Measurements from ENCODE around the gene STK24.
A peak's percentile ranks its signal among the peaks of the same experiment; 100 is the strongest.
"Not testable (repeated sequence)": the region's sequence is repeated elsewhere in the genome, so short reads cannot be mapped to it uniquely, and the experiment has no call there.

The STK24 gene

DNA sequence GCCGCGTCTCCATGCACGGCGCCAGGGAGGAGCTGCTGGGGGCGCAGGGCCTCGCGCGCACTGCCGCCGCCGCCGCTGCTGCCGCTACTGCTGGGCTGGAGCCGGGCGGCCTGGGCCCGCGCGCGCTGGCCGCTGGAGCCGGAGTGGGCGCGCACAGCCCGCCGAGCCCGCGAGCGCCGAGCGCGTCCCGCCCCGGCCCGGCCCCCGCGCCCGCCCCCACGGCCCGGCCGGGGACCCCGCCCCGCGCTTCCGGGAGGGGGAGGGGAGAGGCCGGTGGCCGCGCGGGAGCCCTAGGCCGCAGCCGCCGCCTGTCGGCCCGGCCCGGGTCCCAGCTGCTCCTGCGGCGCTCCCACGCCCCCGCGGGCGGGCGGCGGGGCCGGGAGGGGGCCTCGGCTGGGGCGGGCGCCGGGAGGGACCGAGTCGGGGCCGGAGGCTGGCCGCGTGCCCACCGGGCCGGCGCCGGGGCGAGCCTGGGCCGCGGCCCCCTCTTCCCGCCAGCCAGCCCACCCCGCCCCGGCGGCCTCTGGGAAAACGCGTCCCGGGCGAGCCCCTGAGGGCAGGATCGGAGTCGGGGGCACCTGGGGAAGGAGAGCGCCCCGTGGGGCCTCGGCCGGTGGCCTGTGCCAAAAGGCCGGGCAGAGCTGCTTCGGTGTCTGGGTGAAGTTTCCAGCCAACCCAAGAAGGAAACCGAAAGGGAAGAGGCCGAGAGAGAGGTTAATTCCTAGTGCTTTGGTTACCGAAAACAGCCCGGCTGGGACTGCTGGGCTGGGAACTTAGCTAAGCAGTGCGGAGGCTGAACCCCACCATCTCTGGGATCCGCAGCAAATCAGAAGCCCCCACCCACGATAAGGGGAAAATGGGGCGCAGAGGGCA is at the start of gene STK24:
TSS of gene STK24 (minus strand) at position 145 of the 873 bp plus-strand sequence. CDS start 321 bp downstream, outside the sequence.
- peak; percentile 60 for DNase-seq (ENCODE audit: low spot score)

DNA sequence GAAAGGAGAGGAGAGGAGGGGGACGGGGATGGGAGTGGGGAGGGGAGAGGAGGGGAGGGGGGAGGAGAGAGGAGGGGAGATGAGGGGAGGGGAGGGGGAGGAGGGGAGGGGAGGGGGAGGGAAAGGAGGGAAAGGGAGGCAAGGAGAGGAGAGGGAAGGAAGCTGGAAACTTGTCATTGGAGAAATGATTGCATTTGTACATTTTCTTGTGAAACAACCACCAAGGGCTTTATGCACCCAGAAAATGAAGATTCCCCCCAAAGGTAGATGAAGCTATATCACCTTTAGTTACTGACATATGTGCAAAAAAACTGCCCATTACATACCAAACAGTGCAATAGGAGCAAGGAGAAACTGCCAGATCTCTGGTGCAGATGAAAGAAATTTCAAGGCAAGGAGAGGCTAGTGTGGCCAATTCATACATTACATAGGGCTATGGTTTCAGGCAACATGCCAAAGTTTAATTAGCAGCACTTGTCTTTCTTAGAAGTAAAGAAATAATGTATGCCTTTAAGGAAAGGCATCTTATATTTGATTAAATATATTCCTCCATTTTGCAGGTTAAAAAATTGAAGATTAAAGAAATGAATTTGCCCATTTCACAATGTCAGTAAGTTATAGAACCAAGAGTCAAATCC is 49.5 kb upstream of the STK24 start:
- no peak for DNase-seq (ENCODE audit: low spot score)

DNA sequence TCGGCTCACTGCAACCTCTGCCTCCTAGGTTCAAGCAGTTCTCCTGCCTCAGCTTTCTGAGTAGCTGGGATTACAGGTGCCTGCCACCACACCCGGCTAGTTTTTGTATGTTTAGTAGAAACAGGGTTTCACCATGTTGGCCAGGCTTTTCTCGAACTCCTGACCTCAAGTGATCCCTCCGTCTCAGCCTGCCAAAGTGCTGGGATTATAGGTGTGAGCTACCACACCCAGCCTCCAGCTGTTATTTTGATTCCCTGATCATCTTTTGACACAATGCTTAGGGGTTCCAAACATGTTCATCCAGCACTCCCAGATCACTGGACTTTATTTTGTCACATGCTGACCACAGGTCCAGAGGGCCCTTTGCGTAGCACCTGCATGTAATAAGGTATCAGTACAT is 47.7 kb upstream of the STK24 start:
- DNase-seq (ENCODE audit: low spot score), result not testable (repeated sequence)

GRCh38 chr13:98622931-98623331 is 46.0 kb upstream of the STK24 start:
- DNase-seq (ENCODE audit: low spot score), result no peak

DNA sequence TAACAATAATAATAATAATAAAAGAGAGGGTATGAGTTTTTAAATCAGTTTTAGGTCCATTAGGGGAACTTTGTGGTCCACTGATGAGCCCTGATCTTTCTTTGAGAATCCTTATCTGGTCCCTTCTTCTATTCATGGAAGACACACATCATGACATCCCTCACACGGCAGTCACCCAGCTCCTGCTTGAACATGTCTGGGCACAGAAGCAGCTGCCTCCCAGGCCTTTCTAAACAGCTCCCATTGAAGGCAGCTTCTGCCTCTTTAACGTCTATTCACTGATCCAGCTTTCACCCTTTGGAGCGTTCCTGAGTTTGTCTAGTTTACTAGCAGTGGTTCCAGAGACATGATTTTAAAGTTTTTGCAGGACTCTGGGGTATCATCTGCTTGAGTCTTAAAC is 42.6 kb upstream of the STK24 start:
- no peak for DNase-seq (ENCODE audit: low spot score)

DNA sequence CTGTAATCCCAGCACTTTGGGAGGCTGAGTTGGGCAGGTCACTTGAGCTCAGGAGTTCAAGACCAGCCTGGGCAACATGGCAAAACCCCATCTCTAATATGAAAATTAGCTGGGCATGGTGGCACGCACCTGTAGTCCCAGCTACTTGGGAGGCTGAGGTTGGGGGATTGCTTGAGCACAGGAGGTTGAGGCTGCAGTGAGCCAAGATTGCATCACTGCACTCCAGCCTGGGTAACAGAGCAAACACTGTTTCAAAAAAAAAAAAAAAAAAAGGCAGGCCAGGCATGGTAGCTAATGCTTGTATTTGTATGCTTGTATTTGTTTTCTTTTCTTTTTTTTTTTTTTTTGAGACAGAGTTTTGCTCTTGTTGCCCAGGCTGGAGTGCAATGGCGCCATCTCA is 38.7 kb upstream of the STK24 start:
- not testable (repeated sequence) for DNase-seq (ENCODE audit: low spot score)

- no peak for DNase-seq (ENCODE audit: low spot score)
Measured at GRCh38 chr13:98613591-98613990, 36.7 kb upstream of the STK24 start.

DNA sequence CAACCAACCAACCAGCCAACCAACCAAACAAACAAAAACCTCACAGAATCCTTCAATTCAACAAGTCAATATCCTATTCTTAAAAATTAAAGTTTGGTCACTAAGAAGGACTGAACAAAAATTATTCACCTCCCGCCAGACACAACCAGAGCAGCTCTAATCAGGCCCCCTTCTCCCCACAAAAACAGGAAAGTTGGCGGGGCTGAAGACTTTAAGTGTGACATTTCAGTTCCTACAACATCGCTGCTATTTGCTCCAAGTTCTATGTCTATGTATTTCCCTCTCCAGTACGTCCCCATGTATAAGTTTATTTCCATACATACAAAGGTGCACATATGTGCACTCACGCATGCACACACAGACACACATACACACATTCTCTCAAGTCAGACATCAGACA is 32.8 kb upstream of the STK24 start:
- no peak for DNase-seq (ENCODE audit: low spot score)

- DNase-seq (ENCODE audit: low spot score), result no peak
Measured at GRCh38 chr13:98606296-98606695, 29.4 kb upstream of the STK24 start.

DNA sequence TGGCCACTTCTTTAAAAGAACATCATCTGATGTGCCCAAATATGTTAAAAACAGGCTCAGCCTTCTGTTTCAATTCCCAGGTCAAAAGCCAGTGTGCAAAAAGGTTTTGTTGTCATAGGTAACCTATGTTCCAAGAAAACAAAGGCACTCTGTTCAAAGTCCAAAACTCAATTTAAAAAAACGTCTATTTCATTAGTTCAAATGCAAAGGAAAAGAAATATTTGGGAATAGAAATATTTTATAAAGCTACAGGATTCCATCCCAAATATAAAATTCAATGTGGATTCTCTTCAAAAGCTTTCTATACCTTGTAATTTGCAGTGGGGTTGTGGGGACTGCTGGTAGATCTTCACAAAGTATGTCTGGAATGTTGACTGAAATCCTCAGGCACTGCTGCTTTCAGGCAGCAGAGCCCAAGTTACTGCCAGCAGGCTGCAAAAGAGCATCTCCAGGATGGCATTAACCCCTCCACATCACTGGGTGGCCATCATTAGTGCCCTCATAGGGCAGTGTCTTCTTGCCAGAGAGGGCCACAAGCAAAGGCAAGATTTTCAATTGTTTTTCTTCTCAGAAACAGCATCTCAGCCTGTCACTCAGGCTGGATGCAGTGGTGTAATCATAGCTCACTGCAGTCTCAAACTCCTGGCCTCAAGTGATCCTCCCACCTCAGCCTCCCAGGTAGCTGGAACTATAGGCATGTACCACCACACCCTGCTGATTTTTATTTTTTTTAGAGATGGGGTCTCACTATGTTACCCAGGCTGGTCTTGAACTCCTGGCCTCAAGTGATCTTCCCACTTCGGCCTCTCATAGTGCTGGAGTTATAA is 22.8 kb upstream of the STK24 start:
- no peak for DNase-seq (ENCODE audit: low spot score)

DNA sequence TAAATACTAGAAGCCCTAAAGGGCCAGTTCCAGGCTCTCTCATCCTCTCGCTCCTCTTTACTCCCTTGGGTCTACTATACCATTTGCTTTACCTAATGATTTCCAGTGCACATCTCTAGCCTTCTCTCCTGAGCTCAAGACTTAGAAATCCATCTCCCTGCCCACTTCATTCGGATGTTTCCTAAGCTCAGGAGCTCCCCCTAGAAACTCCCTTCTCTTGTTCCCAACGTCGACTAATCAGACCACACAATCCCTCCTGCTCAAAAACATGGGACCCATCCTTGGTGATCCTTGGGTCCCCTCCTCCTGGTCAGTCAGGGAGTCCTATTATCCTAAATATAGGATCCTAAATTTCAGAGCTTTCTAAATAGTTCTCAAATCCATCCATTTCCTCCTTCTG is 21.1 kb upstream of the STK24 start:
- DNase-seq (ENCODE audit: low spot score), result no peak

DNA sequence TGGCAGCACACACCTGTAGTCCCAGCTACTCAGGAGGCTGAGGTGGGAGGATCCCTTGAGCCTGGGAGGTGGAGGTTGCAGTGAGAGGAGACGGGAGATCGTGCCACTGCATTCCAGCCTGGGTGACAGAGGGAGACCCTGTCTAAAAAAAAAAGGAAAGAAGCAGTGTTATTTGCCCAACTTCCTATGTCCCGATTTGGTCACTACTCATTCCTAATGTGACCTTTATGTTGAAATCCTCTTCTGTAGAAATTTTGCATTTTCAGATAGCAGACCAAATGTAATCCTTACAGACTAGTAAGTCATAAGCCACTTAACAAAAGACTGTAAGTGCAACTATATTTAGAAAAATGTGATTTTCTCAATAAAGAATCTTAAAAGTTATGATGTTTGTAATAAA is 18.2 kb upstream of the STK24 start:
- DNase-seq (ENCODE audit: low spot score), result no peak

DNA sequence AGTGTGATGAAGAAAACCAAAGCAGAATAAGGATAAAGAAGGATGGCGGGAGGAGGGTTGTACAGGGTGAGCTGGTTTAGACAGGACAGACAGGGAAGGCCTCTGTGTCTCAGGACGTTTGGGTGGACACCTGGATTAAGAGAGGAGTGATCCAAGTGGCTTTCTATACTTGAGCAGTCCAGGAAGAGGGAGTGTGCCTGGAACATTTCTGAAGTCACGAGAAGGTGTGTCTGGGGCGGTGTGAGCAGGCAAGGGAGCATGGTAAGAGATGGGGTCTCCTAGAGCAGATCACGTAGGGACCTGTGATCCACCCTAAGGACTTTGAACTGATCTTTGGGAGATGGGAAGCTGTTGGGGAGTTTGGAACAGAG is 15.4 kb upstream of the STK24 start:
- no peak for DNase-seq (ENCODE audit: low spot score)

GRCh38 chr13:98591721-98592361 is 14.9 kb upstream of the STK24 start:
- DNase-seq (ENCODE audit: low spot score), result no peak

DNA sequence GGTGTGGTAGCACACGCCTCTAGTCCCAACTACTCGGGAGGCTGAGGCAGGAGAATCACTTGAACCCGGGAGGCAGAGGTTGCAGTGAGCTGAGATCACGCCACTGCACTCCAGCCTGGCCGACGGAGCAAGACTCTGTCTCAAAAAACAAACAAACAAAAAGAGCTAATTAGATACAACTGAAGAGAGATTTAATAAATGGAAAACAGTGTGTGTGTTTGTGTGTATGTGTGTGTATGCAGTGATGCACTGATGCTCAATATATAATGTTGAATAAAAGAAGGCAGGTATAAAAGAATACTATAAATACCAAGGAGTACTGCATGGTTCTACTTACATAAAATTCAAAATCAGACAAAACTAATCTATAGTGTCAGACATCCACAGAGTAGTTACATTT is 13.6 kb upstream of the STK24 start:
- DNase-seq (ENCODE audit: low spot score), result not testable (repeated sequence)

DNA sequence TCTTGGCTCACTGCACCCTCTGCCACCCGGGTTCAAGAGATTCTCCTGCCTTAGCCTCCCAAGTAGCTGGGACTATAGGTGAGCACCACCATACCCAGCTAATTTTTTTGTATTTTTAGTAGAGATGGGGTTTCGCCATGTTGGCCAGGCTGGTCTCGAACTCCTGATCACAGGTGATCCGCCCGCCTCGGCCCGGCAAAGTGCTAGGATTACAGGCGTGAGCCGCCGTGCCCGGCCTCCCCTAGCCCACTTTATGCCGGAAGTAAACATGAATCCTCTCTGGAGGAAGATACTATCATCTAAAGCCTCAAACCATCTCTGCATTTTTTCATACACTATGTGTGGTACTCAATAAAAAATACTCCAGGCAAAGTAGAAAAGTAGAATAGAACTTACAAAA is 12.6 kb upstream of the STK24 start:
- DNase-seq (ENCODE audit: low spot score), result not testable (repeated sequence)

GRCh38 chr13:98586400-98587345 is 9.8 kb upstream of the STK24 start:
- no peak for DNase-seq (ENCODE audit: low spot score)

GRCh38 chr13:98585946-98586345 is 9.0 kb upstream of the STK24 start:
- DNase-seq (ENCODE audit: low spot score), result no peak

DNA sequence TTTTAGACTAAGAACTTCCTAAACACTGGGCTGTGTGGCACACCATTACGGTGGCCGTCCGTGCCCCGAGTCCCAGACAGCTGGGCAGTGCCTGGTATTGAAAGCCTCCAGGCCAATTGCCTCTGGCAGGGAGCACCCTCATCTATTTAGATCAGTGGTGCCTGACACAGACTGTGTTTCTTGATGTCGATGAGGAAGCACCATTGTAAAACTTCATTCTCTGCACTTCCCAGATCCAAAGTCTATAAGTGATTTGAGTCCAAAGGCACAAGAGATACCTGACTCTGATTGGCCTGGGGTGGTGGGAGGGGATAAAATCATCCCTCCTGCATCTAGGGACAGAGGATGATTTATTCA is 8.5 kb upstream of the STK24 start:
- DNase-seq (ENCODE audit: low spot score), result no peak

DNA sequence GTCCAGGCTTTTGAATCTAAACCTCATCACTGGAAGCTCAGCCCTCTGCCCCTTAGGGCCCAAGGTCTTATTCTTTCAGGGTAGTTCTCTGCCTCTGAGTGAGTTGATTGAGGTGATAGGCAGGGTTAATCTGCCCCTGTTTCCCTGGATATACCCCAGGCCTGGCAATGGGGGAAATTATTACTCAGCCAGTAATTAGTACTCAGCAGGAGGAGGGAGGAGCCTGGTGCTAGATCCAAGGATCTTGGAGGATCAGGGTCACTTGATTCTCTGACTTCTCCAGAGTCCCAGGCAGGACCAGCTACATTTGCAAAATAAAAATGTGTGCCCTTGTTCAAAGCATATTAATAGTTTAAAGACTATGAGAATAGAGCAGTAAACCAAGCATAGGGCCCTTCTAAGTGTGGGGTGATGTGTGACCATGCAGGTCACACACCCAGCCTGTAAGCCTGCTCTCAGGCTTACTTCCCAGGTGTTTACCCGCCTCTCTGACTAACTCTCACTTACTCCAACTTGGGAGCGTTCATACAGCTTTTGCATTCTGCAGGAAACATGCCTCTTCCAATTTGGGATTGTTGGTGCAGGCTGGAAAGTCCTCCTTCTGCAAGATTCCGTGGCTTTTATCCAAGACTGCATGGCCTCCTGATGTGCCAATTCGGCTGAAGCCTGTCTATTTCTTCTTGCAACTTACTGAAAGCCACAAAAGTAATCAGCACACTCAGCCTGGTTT is 7.9 kb upstream of the STK24 start:
- no peak for DNase-seq (ENCODE audit: low spot score)
